Mammary epithelial cell (primary cell): ENCODE measurements around the gene RTKN2.

ENCODE experiments used
- CTCF ChIP-seq, 2 donors: IDR thresholded peaks in 1 of 2; conservative IDR thresholded peaks in 1 of 2; 2 replicates each; pipeline ENCODE4 v1.5.1; 2011 to 2012; ENCODE audit warnings: inconsistent platforms in 2 of 2, low read length in 2 of 2, mild to moderate bottlenecking in 2 of 2, control low read depth in 1 of 2, low read depth in 1 of 2; ENCODE audit not compliant: insufficient read depth in 1 of 2; ENCODE audit errors: extremely low read depth in 1 of 2
- EZH2 ChIP-seq: IDR thresholded peaks from 2 replicates; pipeline ENCODE4 v1.6.1; 2012; ENCODE audit warnings: low read length, inconsistent platforms, borderline replicate concordance

DNA sequence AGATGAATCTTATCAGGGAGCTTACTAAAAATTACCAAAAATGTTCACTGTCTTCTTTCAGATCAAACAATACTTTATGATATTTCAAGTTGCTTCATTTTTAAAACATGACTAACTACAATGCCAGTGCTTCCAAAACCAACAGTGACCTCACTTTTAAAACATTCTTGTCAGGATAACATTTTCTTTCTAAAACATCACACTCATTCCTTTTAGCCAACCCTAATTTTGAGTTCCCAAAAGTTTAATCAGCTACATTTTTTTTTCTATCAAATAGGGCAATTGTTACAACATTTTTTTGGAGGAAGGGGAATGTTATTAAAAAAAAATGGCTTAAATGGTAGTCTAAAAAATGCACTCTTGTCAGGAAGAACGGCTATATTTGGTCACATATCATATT is 37.3 kb downstream of the RTKN2 start:
- no peak for TF ChIP-seq CTCF (conservative IDR thresholded peaks at IDR 0.05 in 1 of 2, IDR thresholded peaks at IDR 0.05 in 1 of 2; ENCODE audit: extremely low read depth in 1 of 2, insufficient read depth in 1 of 2, low read depth in 1 of 2, low read length in 2 of 2)
- TF ChIP-seq EZH2 = no peak
